GM08714 (cell line): ENCODE measurements around the gene GCLM.
A peak's percentile ranks its signal among the peaks of the same experiment; 100 is the strongest.

ENCODE experiments used
- H3K4me3 ChIP-seq: fragments of 200-500 bp; sonication (Bioruptor generic); 2 replicates; pipeline ENCODE4 v1.5.1; 2014; ENCODE audit warnings: mild to moderate bottlenecking, low read length, inconsistent platforms
- ZNF274 ChIP-seq: IDR thresholded peaks from 2 replicates; pipeline ENCODE4 v1.6.1; 2012; ENCODE audit warnings: mild to moderate bottlenecking, low read depth, low read length

The GCLM gene

GRCh38 chr1:93907718-93908117, 1.5 kb downstream of the GCLM start:
- peak overlapping the region; percentile 87 for H3K4me3 ChIP-seq
- TF ChIP-seq ZNF274 = no peak

GRCh38 chr1:93906480-93906879, 2.8 kb downstream of the GCLM start:
- no peak overlapping the region; the same call in 1 of the 2 replicates for H3K4me3 ChIP-seq
- TF ChIP-seq ZNF274 = no peak

GRCh38 chr1:93905734-93906133, 3.5 kb downstream of the GCLM start:
- TF ChIP-seq ZNF274 = no peak

GRCh38 chr1:93905051-93905450, 4.2 kb downstream of the GCLM start:
- TF ChIP-seq ZNF274 = no peak
- no peak overlapping the region for H3K4me3 ChIP-seq

More at GRCh38 chr1:93905734-93906133, 3.5 kb downstream of the GCLM start:
- H3K4me3 ChIP-seq = no peak overlapping the region

GRCh38 chr1:93904228-93904627, 5.0 kb downstream of the GCLM start:
- TF ChIP-seq ZNF274 = no peak
- H3K4me3 ChIP-seq = no peak overlapping the region

GRCh38 chr1:93900723-93901504, 8.3 kb downstream of the GCLM start:
- no peak for TF ChIP-seq ZNF274
- H3K4me3 ChIP-seq = no peak overlapping the region

GRCh38 chr1:93899543-93900207, 9.6 kb downstream of the GCLM start:
- TF ChIP-seq ZNF274 = no peak
- no peak overlapping the region for H3K4me3 ChIP-seq

- TF ChIP-seq ZNF274 = no peak
- no peak overlapping the region for H3K4me3 ChIP-seq
Observed at GRCh38 chr1:93888900-93889299, 20.3 kb downstream of the GCLM start.

GRCh38 chr1:93882269-93882668, 27.0 kb downstream of the GCLM start:
- H3K4me3 ChIP-seq = no peak overlapping the region
- TF ChIP-seq ZNF274 = no peak

GRCh38 chr1:93880731-93881130, 28.5 kb downstream of the GCLM start:
- no peak for TF ChIP-seq ZNF274

GRCh38 chr1:93878889-93879586, 30.2 kb downstream of the GCLM start, which contains the start of gene DNTTIP2:
TSS of gene DNTTIP2 (minus strand) at chr1:93879206. CDS start at chr1:93879148, 58 bp downstream.
- no peak for TF ChIP-seq ZNF274
- peak within 1 kb of the TSS; percentile 91 for H3K4me3 ChIP-seq

More at GRCh38 chr1:93880731-93881130, 28.5 kb downstream of the GCLM start:
- no peak overlapping the region for H3K4me3 ChIP-seq

- TF ChIP-seq ZNF274 = no peak
- peak overlapping the region; percentile 91 for H3K4me3 ChIP-seq
Observed at GRCh38 chr1:93878501-93878888, 30.7 kb downstream of the GCLM start.

GRCh38 chr1:93877529-93877928, 31.7 kb downstream of the GCLM start:
- no peak for TF ChIP-seq ZNF274
- peak overlapping the region; percentile 91; the same call in 1 of the 2 replicates for H3K4me3 ChIP-seq

GRCh38 chr1:93876244-93876643, 33.0 kb downstream of the GCLM start:
- TF ChIP-seq ZNF274 = no peak
- H3K4me3 ChIP-seq = no peak overlapping the region
